GM19452 (cell line): Measurements from ENCODE around the gene PRKCE.
"Not testable (repeated sequence)": the region's sequence is repeated elsewhere in the genome, so short reads cannot be mapped to it uniquely, and the experiment has no call there.

Experiments used
- ATAC-seq: cut with Tn5 transposase; IDR thresholded peaks from one replicate; pipeline ENCODE4 v1.9.1; 2021; ENCODE audit not compliant: unreplicated experiment

PRKCE gene

DNA sequence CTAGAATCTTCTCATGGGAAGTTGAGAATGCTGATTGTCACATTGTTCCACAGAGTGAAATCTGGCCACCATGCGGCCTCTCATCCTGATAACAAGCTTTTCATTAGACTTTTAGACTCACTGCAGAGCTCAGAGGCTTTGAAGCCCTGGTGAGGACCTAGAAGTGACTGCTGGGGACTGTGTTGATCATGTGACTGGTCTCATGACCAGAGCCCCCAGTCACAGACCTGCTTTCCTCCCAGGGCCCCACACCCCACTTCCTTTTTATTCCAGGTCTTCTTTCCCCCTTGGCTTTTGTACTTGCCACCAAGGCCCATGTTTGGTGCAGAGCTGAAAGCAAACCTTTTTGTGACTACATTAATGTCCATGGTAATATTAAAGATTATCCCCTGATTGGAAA lies 45.2 kb downstream of the PRKCE start:
- ATAC-seq, result no peak

DNA sequence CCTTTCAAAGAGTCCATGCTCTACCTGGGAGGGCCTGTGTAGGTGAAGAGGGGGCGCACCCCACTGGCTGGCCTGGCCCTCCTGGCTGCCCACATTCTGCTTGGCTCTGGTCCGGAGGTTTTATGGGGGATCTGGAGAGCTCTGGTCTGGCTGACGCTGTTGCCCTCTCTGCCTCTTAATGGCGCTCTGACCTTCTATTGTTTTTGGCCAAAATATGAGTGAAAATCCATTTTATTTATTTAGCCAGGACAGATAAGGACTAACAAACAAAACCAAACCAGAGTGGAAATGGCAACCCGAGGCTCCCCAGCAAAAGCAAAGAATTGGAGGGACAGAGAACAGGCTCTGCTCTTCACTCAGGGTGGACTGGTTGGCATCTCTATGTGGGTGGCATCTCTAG lies 45.7 kb downstream of the PRKCE start:
- no peak for ATAC-seq

DNA sequence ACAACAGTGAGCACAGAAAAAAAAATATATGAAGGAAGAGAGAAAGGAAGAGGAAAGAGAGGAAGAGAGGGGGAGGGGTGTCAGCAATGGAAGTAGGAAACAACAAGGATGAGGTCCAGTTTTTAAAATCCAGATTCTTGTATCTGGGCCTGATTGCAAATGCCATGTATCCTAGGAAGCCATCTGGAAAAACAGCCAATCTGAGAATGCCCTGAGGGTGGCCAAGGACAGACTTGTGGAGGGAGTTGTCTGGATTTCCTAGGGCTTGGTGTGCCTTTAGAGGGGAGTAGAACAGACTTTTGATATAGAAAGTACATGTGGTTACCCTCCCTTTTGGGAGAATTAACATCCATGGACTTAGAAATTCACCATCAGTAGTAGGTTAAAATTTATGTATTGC lies 47.1 kb downstream of the PRKCE start:
- no peak for ATAC-seq

DNA sequence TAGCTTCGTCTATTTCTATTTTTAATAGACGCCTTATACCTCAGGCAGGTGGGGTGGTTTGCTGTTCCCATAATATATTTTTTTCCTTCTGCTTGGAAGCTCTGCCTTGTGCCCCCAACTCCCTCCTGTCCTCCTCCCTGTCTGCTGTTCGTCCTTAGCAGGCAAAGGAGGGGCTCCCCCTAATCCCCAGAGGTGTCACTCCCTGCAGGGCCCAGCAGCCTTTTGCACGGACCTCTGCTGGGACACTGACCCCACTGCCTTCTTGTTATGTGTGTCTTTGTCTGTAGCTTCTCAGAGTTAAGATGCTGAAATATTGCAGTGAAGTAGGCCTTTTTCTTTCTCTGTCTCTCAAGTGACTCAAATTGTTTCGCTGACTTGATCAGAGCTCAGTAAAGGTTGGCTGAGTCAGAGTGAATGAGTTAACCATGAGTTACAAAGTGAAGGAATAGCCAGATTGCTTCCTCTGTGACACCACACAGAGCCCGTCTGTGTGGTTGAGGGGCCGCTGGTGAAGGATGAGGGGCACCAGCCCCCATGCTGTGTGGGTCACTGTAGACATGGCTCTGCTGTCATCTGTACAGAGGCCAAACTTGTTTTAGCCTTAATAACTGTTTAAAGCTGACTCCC lies 47.7 kb downstream of the PRKCE start:
- peak; percentile 60 for ATAC-seq

DNA sequence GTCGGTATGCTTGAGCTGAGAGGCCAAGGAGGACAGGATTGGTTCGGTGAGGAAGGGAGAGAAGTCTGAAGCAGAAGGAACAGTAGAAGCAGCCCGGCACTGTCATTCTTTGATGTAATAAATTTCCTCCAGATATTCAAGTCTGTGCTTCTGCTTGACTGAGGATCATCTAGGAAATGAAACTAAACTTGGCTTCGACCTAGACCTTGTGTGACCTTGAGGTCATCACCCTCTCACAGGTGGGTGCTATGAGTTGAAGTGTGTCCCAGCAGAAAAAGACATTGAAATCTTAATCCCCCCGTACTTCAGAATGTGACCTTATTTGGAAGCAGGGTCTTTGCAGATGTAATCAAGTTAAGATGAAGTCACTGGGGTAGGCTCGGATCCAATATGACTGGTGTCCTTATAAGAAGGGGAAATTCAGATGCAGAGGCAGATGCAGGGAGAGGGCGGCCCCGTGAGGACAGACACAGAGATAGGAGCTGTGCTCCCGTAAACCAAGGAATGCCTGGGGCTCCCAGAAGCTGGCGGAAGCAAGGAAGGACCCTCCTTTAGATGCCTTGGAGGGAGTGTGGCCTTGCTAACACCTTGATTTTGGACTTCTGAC lies 49.0 kb downstream of the PRKCE start:
- ATAC-seq, result no peak

DNA sequence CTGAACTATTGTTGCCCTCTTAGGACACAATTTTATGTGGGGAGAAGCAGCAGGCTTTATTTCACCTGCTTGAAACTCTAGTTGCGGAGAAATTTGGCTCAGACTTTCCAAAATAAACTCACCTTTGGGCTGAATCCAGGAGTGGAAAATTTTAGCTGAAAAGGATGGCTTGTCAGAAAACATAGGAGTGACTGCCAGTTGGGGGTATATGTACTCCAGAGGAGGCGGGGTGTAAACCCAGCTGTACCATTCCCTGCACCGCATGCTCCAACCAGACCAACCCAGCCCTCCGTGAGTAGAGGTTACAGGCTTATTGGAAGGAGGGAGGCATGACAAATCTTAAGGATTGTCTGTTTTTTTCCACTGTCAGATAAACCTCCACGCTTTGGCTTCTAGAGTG lies 53.8 kb downstream of the PRKCE start:
- no peak for ATAC-seq

DNA sequence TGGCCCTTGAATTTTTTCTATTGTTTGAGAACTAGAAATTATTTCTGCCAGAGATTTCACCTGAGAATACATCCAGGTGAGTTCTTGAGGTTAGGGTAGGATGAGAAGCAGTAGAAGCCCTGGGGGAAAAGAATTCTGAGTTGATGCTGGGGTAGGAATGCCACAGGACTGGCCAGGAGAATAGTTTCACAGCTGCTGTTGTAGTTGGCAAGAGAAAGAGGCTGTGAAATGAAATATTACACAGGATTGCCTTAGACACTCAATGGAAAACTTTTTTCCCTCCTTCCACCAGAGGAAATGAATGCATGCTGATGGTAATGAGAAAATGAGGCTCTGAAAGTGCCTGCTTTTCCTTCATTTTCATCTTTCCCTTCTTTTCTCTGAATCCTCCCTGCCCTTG lies 54.6 kb downstream of the PRKCE start:
- ATAC-seq, result no peak

DNA sequence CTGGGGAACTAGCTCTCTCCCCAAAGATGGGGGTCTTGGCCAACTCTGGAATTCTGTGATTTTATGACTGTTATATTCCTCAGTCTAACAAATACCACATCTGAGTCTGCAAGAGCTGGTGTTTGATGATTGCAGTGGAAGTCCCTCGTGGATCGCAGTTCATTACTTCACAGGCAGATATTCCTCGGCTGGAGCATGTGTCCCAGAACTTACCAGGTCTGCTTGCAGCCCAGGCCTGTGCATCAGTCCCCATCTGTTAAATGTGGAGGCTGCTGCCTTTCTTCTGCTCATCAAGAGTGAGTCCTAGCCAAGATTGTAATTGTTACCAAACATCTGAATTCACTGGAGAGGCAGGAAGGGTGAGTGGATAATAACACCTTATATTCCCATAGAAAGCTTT lies 55.5 kb downstream of the PRKCE start:
- ATAC-seq, result no peak

DNA sequence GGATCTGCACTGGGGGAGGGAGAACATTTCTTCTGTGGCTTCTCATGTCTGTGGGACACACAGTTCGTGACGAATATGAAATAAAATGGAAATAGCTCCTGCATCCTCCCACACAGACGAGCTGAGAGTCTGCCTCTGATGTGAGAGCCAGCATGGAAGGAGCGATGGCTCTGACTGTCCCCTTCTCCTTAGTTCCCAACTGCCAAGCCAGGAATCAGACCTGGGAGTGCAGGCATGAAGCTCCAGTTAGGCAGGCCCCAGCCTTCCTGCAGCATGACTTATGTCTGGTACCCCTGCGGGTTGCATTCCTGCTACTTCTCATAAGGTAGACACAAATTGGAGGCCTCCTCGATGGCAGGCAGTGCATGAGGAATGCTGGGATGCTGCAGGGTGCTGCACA lies 56.2 kb downstream of the PRKCE start:
- no peak for ATAC-seq

DNA sequence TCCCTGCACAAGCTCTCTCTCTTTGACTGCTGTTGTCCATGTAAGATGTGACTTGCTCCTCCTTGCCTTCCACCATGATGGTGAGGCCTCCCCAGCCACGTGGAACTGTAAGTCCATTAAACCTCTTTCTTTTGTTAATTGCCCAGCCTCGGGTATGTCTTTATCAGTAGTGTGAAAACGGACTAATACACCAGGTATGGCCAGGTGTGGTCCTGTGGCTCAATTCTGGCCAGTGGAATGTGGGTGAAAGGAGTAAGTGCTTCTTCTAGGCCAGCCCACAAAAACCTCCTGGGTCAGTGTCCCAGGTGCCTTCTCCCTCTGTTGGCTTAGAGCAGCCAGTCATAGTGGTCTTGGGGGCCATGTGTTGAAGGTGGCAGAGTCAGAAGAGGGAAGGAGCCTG lies 57.0 kb downstream of the PRKCE start:
- no peak for ATAC-seq

DNA sequence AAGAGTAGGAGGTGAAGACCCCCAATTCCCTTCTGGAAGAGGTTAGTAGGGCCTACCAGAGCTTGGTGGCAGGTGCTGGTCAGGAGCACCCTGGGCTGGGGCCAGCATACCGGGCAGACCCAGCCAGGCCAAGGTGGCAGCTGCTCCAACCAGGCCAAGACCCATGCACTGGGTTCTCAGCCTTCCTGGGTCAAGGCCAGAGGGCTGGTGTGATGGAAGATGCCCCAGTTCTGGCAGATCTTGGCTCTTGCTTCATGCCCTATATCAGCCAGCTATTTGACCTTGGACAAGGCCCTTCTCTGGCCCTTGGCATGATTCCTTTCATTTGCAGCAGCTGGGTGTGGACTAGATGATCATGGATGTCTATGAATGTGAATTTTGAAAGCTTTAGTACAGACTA lies 57.7 kb downstream of the PRKCE start:
- no peak for ATAC-seq

DNA sequence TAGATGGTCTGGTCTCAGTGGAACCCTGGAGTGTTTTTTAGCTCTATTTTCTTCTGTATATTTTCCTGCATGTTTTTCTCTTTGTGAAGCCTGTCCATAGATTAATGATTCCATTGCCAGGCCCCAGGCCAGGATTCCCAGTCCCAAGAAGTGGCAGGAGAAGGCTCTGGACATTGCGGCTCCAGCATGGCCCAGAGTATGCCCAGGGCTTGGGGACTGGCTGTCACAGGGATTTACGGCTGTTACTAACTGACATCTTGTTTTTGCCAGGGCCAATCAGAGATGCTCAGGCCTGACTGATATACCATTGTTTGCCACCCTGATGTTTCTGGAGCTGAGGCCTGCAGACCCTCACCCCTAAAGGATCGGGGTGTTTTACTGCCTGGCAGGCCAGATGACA lies 59.0 kb downstream of the PRKCE start:
- no peak for ATAC-seq

DNA sequence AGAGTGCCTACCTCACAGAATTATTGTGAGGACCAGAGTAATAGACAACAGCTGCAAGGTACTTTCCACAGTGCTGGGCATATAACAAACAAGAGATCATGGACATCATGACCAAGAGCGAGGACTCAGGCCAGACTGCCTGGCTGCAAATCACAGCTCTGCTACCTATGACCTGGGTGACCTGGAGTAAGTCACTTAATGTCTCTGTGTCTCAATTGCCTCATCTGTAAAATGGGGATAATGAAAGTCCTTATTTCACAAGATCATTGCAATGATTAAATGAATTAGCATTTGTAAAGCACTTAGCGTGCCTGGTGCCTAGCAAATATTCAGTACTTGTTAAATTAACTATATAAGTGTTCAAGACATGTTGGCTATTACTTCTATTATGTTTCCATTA lies 59.7 kb downstream of the PRKCE start:
- no peak for ATAC-seq

DNA sequence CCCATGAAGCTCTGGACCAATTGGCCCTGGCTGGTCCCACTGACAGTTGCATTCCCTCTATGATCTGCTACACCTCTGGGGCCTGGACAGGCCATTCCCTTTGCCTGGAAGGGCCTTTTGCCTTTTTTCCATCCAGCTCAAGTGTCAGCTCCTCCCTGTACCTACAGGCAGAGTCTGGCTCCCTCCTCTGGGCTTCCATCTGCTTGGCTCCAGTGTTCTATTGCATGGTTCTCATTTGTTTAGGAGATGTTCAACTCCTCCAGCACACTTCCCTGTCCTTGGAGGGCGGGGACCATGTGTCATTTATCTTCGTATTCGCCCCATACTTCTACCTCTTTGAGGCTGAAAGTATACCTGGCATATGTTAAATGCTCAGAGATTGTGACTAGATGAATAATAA lies 61.1 kb downstream of the PRKCE start:
- ATAC-seq, result no peak

DNA sequence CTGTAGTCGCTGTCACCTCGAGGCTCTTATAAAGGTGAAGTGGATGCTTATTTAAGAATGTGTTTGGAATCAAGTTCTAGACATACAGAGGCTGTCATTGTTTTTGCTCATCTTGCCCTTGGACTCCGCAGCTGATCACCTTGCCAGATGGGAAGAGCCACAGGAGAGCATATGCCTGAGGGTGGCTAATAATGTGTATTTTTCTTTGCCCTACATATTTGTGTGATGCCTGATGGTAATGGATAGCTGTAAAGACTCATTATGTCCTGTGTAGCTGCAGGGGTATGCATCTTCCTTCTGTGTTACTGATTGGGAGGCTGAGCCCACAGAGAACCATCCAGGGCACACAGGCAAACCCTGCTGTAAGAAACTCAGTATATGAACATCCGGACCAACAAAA lies 61.7 kb downstream of the PRKCE start:
- ATAC-seq, result no peak

DNA sequence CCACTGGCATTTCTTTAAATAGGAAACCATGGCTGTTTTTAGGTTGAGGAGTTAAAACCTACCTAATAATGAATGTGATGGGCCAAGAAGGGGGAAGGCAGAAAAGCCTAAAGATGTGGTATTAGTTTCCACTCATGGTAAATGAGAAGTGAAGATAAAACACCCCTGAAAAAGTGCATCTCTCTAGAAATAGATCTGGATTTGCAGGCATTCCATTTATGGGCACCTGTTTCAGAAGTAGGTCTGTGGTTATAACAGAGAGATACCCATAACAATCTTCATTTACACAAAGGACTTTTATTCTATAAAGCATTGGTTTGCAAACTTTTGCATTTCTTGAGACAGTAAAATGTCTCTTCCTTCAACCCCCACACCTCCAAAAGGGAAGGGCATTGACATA lies 62.1 kb downstream of the PRKCE start:
- no peak for ATAC-seq

DNA sequence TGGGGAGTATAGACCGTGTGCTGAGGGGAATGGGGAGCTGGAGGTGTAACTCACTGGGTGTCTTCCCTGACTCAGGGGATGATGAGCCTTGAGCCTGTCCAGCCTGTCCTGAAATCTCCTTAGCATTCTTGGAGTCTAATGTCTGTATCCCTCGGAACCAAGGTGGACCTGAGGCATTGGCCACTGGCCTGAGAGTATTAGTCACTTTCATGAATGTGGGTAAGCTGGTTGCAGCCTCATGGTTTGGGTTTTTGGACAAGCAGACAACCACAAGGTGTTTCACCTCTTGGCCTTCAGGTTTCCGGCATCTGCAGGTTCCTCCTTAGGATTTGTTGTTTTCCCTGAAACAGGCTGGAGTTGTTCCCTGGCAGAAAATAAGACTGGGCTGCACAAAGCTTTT lies 63.2 kb downstream of the PRKCE start:
- ATAC-seq, result no peak

DNA sequence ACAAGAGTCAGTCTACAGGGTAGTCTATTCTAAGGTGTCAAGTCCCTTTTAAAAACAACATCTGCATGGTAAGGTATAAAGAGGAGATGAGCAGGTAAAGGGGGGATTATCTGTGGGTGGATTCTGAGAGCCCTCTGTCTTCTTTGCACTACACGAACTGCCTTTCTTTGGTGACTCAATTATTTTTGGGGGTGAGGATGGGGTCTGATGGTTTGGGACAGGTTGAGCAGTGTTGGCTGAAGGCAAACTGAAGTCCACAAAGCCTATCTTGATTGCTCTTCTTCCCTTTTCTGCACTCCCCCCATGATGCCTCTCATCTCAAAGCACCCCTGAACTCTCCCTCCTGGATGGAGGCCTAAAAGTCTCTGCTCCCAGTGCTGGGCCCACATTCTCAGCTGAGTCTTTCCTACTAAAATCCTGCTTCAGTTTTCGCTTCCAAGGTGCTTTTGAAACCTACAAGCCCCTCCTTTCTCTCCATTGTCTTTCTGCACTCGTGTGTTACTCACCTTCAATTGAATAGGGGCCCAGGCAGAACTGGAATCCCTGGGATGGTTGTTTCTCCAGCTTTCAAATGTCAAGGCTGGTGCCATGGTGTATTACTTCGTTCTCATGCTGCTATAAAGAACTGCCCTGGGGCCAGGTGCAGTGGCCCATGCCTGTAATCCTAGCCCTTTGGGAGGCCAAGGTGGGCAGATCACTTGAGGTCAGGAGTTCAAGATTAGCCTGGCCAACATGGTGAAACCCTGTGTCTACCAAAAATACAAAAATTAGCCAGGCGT lies 64.3 kb downstream of the PRKCE start:
- ATAC-seq, result no peak

DNA sequence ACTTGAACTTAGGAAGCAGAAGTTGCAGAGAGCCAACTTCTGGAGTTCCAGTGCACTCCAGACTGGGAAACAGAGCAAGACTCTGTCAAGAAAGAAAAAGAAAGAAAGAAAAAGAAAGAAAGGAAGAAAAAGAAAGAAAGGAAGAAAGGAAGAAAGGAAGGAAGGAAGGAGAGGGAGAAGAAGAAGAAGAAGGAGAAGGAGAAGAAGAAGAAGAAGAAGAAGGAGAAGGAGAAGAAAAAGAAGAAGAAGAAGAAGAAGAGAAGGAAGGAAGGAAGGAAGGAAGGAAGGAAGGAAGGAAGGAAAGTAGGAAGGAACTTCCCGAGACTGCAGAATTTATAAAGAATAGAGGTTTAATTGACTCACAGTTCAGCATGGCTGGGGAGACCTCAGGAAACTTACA lies 65.0 kb downstream of the PRKCE start:
- ATAC-seq, result not testable (repeated sequence)

DNA sequence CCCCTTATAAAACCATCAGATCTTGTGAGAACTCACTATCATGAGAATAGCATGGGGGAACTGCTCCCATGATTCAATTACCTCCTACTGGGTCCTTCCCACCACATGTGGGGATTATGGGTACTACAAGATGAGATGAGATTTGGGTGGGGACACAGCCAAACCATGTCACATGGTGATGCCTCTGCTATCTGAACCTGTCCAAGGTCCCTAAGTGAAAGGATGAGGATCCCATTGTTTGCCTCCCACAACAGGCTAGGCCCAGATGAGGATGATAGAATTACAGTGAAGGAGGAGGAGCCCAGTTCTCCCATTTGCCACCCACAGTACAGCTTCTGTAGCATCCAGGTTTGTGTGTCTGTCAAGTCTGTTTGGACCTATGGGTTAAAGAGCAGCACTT lies 65.4 kb downstream of the PRKCE start:
- ATAC-seq, result no peak

DNA sequence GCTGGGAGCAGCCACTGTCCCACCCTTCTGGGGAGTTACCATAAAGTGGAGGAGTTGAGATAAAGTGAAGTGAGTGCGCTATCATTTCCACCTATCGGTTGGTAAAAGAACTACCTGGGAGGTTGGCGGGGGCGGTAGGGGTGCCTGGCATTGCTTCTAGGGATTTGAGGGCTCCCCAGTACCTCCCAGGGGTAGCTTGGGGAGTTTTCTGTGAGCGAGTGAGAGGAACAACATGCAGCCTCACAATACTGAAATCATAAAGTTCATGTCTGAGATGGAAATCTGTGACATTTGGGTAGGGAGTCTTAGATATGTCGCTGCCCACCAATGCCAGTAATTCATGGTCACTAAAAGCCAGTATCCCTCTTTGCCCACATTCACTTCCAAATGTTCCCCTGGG lies 68.7 kb downstream of the PRKCE start:
- no peak for ATAC-seq

DNA sequence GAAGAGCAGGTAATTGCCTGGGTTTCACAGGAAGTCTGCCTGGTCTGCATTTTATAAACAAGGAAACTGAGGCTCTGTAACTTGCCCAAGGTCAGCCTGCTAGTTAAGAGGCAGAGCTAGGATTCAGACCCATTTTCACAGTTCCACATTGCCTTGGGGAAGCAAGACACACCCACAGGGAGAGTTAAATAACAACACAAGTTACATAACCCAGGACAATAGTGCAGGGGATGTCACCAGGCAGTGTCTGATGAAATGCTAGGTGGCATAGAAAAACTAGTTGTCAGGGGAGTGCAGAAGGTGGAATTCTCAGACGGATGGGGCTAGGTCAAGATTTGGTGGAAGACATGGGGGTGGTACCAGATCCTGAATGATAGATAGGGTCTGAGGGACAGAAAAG lies 69.7 kb downstream of the PRKCE start:
- ATAC-seq, result no peak

DNA sequence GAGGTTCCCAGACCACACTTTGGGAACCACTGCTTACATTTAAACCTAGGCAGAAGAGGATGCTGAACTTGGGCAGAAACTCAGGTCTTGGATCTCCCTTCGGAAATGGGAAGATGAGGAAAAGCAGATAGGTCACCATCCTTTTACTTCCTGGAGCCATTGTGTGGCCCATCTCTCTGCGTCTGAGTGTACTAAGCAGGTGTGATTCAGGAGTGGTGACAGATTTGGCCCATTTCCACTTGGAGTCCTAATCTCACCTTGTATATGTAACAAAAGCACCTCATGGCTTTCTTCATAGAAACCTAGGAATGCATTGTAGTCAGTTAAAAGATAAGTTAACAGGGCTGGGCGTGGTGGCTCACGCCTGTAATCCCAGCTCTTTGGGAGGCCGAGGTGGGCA lies 71.0 kb downstream of the PRKCE start:
- ATAC-seq, result no peak
